Putamen (tissue), 1 donor: Measurements from ENCODE around the gene RAB13.

Source experiments
- DNase-seq: peaks from one replicate; pipeline ENCODE4 v3.0.0-alpha.2; 2016; ENCODE audit warnings: low spot score

RAB13 gene

GRCh38 chr1:153932156-153933131 is 53.7 kb downstream of the RAB13 start:
- no peak for DNase-seq
